HG03025 (cell line): ENCODE measurements around the gene NDUFV2.
"Not testable (repeated sequence)": the region's sequence is repeated elsewhere in the genome, so short reads cannot be mapped to it uniquely, and the experiment has no call there.

ENCODE experiments used
- ATAC-seq: cut with Tn5 transposase; IDR thresholded peaks from one replicate; pipeline ENCODE4 v1.9.1; 2021; ENCODE audit warnings: mild to moderate bottlenecking, moderate library complexity; ENCODE audit not compliant: unreplicated experiment, low FRiP score

NDUFV2 gene

GRCh38 chr18:9147440-9148202, 45.1 kb downstream of the NDUFV2 start:
- no peak for ATAC-seq

DNA sequence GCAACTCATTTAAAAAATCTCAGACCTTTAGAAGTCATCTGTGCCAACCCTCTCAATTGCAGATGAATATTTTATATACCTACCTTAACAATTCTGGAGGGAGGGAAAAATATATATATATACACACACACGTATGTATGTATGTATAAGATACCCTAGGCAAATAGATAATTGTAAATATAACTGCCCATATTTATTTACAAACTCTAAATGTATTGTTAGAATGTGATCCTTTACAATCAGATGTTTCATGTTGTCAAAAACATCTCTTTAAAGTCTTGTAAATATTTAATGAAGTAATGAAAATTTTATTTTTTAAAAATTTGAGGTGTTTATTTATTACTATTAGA, 45.7 kb downstream of the NDUFV2 start:
- ATAC-seq: no peak

- ATAC-seq: no peak
These were observed 47.6 kb downstream of the NDUFV2 start for GRCh38 chr18:9150121-9150520.

DNA sequence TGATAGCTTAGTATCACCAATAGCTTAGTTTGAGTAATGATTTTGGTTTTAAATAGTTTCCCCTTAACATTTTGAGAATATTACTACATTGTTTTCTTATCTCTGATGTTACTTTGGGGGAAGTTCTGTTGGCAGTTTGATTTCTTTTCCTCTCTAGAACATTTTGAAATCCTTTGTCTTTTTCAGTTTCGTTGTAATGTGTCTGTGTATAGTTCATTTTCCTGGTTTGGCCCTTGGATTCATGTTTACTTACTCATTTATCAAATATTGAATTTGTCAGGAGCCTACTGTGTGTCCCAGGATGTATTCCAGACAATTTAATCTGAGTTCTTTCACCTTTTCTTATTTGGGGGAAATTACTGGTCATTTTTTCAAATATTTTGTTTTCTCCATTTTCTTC, 50.8 kb downstream of the NDUFV2 start:
- ATAC-seq: no peak

DNA sequence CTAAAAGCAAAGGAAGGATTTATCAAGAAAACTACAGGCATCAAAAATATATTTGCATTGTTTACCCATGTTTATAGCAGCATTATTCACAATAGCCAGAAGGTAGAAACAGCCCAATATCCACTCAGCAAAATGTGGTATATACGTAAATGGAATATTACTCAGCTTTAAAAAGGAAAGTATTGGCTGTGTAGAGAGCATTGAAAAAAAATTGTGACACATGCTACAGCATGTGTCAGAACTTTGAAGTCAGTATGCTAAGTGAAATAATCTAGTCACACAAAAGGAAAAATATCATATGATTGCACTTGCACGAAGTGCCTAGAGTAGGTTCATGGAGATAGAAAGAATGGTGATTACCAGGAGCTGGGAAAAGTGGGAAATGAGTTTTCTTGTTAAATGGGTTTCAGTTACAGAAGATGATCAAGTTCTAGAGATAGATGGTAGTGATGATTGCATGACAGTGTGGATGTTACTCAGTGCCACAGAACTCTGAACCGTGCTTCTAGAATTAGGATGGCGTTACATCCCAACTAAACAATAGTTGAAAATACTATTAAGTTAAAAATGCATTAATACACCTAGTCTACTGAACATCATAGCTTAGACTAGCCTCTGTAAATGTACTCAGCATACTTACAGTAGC, 54.2 kb downstream of the NDUFV2 start:
- ATAC-seq: no peak

GRCh38 chr18:9157806-9158205, 55.3 kb downstream of the NDUFV2 start:
- ATAC-seq: no peak

GRCh38 chr18:9160014-9160413, 57.5 kb downstream of the NDUFV2 start:
- ATAC-seq: no peak

DNA sequence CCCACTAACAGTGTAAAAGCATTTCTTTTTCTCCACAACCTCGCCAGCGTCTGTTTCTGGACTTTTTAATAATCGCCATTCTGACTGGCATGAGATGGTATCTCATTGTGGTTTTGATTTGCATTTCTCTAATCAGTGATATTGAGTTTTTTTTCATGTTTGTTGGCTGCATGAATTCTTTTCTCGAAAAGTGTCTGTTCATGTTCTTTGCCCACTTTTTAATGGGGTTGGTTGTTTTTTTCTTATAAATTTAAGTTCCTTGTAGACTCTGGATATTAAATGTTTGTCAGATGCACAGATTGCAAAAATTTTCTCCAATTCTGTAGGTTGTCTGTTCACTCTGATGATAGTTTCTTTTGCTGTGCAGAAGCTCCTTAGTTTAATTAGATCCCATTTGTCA, 60.2 kb downstream of the NDUFV2 start:
- ATAC-seq: not testable (repeated sequence)

DNA sequence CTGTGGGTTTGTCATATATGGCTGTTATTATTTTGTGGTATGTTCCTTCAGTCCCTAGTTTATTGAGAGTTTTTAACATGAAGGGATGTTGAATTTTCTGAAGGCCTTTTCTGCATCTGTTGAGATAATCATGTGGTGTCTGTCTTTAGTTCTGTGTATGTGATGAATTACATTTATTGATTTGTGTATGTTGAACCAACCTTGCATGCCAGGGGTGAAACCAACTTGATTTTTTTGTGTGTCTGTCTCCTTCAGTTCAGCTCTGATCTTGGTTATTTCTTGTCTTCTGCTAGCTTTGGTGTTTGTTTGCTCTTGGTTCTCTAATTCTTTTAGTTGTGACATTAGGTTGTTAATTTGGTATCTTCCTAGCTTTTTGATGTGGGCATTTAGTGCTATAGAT, 61.6 kb downstream of the NDUFV2 start:
- not testable (repeated sequence) for ATAC-seq

DNA sequence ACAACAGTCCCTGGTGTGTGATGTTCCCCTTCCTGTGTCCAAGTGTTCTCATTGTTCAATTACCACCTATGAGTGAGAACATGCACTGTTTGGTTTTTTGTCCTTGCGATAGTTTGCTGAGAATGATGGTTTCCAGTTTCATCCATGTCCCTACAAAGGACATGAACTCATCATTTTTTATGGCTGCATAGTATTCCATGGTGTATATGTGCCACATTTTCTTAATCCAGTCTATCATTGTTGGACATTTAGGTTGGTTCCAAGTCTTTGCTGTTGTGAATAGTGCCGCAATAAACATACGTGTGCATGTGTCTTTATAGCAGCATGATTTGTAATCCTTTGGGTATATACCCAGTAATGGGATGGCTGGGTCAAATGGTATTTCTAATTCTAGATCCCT, 63.4 kb downstream of the NDUFV2 start:
- ATAC-seq: not testable (repeated sequence)

- not testable (repeated sequence) for ATAC-seq
These were observed 67.0 kb downstream of the NDUFV2 start for GRCh38 chr18:9169515-9169914.

DNA sequence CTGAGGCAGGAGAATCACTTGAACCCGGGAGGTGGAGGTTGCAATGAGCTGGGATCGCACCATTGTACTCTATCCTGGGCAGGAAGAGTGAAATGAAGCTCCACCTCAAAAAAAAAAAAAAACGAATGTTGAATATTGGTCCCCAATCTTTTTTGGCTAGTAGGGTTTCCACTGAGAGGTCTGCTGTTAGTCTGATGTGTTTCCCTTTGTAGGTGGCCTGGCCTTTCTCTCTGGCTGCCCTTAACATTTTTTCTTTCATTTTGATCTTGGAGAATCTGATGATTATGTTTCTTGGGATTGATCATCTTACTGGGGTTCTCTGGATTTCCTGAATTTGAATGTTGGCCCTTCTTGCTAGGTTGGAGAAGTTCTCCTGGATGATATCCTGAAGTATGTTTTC, 69.4 kb downstream of the NDUFV2 start:
- ATAC-seq: not testable (repeated sequence)

DNA sequence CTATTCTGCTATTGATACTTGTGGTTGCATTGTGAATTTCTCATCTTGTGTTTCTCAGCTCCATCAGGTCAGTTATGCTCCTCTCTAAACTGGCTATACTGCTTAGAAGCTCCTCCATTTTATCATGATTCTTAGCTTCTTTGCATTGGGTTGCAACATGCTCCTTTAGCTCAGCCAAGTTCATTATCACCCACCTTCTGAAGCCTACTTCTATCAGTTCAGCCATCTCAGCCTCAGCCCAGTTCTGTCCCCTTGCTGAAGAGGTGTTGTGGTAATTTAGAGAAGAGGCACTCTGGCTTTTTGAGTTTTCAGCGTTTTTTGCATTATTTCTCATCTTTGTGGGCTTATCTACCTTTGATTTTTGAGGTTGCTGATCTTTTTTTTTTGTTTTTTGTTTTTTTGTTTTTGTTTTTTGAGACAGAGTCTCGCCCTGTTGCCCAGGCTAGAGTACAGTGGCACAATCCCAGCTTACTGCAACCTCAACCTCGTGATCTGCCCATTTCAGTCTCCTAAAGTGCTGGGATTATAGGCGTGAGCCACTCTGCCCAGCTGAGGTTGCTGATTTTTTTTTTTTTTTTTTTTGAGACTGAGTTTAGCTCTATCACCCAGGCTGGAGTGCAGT, 70.1 kb downstream of the NDUFV2 start:
- ATAC-seq: no peak

- no peak for ATAC-seq
These were observed 71.3 kb downstream of the NDUFV2 start for GRCh38 chr18:9173770-9174233.

DNA sequence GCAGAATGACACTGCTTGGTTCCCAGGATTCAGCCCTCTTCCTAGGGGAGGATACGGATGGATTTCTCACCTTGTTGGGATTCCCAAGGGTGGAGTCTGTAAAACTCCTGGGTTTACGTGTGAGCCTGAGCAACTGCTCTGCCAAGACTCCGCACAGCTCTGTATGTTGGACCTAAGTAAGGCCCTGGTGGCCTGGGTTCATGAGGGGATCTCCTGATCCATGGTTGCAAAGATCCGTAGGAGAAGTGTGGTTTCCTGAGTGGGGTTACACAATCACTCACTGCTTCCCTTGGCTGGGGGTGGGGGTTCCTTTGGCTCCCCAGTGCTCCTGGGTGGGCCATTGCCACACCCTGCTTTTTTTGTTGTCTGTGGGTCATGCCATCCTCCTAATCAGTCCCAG, 71.8 kb downstream of the NDUFV2 start:
- no peak for ATAC-seq

- no peak for ATAC-seq
These were observed 72.6 kb downstream of the NDUFV2 start for GRCh38 chr18:9175115-9175514.

DNA sequence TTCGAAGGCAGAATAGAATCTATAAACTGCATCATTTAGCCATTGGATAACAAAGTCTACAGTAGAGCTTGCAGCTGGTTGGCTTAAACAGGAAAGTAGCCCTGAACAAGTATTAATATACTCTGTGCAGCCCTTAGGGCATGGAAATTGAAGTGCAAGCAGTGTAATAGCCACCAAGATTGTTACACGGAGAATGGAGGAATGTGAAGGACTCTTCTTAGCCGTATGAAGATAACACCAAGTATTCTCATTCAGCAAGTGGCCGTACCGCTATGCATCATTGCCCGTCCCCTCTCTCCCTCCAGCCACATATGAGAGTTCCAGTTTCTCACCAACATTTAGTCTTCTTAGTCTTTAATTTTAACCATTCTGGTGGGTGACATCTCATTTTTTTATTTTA, 74.5 kb downstream of the NDUFV2 start:
- ATAC-seq: no peak

GRCh38 chr18:9177466-9177865, 75.0 kb downstream of the NDUFV2 start:
- ATAC-seq: no peak

GRCh38 chr18:9178557-9178956, 76.1 kb downstream of the NDUFV2 start:
- no peak for ATAC-seq

DNA sequence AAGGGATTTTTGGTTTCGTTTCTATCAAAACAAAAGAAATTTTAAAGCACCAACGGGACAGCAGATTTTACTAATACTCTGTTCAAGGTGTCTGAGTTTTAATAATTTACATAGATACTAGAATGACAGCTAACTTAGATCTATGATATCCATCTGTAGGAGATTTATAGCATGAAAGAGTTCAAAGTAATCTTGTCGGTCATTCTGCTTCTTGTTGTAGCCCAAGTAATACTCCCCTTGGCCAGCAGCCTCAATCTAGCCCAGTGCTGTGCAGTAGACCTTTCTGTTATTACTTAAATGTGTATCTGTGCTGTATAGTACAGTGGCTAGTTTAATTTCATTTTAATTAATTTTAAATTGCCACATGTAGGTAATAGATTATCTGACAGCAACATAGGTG, 78.8 kb downstream of the NDUFV2 start:
- no peak for ATAC-seq

DNA sequence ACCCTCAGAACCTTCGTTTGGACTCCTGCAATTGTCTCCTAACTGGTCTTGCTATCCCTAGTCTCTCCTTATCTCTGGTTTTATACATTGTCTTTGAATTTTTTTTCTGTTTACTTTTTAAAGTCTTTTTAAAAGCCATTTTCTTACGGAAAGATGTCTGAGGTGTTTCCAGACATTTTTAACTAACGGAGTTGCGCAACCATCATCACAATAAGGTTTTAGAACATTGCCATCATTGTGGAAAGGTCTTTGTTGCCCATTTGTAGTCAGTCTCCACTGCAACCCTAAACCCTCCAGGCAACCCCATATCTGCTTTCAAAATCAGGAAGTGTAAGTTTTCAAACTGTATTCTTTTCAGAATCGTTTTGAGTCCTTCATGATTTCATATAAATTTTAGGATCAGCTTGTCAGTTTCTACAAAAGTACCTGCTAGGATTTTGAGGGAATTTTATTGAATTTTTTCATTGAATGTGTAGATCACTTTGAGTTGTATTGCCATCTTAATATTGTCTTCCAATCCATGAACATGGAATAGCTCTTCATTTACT, 80.4 kb downstream of the NDUFV2 start:
- no peak for ATAC-seq
